Astrocyte of the cerebellum (primary cell): Measurements from ENCODE around the gene RIOK1.
"Not testable (repeated sequence)": the region's sequence is repeated elsewhere in the genome, so short reads cannot be mapped to it uniquely, and the experiment has no call there.

Source experiments
- DNase-seq: peaks from one replicate; pipeline ENCODE4 v3.0.0-alpha.2; 2011; ENCODE audit warnings: low read depth
- H3K4me3 ChIP-seq: 2 replicates; pipeline ENCODE4 v1.5.1; 2011; ENCODE audit warnings: mild to moderate bottlenecking, low read depth, low read length, moderate library complexity
- in situ Hi-C: cut with HindIII; loops from 2 replicates; pipeline ENCODE4 v1.10.0; 2017; ENCODE audit warnings: low sequenced_read_pairs
- TF ChIP-seq, protein P1 (sequence below): IDR thresholded peaks from 2 replicates; pipeline ENCODE4 v1.5.1; 2012; ENCODE audit warnings: low read length, low read depth, moderate library complexity, mild to moderate bottlenecking; ENCODE audit errors: missing control alignments

The RIOK1 gene

GRCh38 chr6:7454696-7455358 lies 65.2 kb downstream of the RIOK1 start:
- no peak overlapping the region for H3K4me3 ChIP-seq
- in situ Hi-C loops: no loop called here
- TF ChIP-seq, protein P1, sequence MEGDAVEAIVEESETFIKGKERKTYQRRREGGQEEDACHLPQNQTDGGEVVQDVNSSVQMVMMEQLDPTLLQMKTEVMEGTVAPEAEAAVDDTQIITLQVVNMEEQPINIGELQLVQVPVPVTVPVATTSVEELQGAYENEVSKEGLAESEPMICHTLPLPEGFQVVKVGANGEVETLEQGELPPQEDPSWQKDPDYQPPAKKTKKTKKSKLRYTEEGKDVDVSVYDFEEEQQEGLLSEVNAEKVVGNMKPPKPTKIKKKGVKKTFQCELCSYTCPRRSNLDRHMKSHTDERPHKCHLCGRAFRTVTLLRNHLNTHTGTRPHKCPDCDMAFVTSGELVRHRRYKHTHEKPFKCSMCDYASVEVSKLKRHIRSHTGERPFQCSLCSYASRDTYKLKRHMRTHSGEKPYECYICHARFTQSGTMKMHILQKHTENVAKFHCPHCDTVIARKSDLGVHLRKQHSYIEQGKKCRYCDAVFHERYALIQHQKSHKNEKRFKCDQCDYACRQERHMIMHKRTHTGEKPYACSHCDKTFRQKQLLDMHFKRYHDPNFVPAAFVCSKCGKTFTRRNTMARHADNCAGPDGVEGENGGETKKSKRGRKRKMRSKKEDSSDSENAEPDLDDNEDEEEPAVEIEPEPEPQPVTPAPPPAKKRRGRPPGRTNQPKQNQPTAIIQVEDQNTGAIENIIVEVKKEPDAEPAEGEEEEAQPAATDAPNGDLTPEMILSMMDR: no peak

GRCh38 chr6:7456302-7456701 lies 66.7 kb downstream of the RIOK1 start:
- DNase-seq, in situ Hi-C loops, H3K4me3 ChIP-seq: not testable (repeated sequence)

More at GRCh38 chr6:7454696-7455358, 65.2 kb downstream of the RIOK1 start:
- DNase-seq: no peak

GRCh38 chr6:7461416-7461815 lies 71.8 kb downstream of the RIOK1 start:
- DNase-seq: no peak
- in situ Hi-C loops: no loop called here
- H3K4me3 ChIP-seq: no peak overlapping the region
- TF ChIP-seq, protein P1: no peak

- no peak for DNase-seq
- in situ Hi-C loops: no loop called here
- H3K4me3 ChIP-seq: no peak overlapping the region
- TF ChIP-seq, protein P1: no peak
Observed at GRCh38 chr6:7463785-7464184, 74.2 kb downstream of the RIOK1 start.

DNA sequence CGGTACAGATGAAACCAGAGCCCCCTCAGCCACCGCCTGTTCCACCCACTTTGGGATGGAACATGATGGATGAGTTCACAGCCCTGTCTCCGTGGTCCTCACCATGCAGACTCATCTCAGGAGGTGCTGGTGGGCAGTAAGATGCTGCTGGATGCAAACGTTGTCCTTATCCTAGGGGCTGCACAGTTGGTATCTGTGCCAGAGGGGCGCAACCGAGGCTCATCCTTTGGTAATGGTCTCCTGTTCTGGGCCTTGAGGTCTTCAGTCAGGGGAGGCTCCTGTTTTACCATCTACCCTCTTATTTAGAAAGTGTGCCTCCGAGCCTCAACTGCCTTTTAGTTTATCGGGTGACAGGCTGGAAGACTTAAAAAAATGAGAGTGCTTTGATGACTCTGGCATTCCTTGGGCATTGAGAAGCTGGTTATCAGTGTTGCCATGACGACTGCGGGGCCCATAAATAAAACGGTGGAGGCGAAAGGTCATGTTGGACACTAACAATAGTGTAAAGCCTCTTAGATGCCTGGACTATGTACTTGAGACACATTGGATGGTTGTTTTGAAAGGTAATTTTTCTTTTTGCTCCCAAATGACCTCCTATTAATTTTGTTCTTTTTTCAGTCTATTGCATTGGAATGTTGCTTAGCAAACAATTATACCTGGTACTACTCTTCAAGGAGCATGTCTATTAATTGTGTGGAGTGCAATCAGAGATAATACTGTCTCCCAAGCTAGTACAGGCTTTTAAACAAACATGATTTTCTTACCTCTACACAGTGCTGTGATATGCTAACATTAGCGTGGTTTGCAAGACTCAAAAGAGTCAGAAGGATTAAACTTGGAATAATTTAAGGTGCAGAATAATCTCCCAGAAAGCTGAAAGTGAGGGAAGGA lies 77.6 kb downstream of the RIOK1 start:
- no peak for DNase-seq
- H3K4me3 ChIP-seq: no peak overlapping the region
- in situ Hi-C loops: no loop called here
- TF ChIP-seq, protein P1: no peak
